HG03135 (cell line): ENCODE results near the gene NAA80.

Source experiments
- ATAC-seq: cut with Tn5 transposase; IDR thresholded peaks from one replicate; pipeline ENCODE4 v1.9.1; 2021; ENCODE audit warnings: mild to moderate bottlenecking, moderate library complexity; ENCODE audit not compliant: unreplicated experiment

NAA80 gene

GRCh38 chr3:50330330-50330729, 31.1 kb upstream of the NAA80 start:
- ATAC-seq, result no peak

- peak; percentile 76 for ATAC-seq
Measured at GRCh38 chr3:50327943-50328691, 28.9 kb upstream of the NAA80 start, which contains the start of gene TUSC2. TSS of gene TUSC2 (minus strand) at chr3:50328223. CDS start at chr3:50328099, 124 bp downstream.

- no peak for ATAC-seq
Measured at GRCh38 chr3:50327129-50327528, 27.9 kb upstream of the NAA80 start.

GRCh38 chr3:50326182-50326541, 27.0 kb upstream of the NAA80 start:
- ATAC-seq, result no peak

GRCh38 chr3:50325497-50326181, 26.4 kb upstream of the NAA80 start:
- ATAC-seq, result no peak

GRCh38 chr3:50325113-50325480, 25.9 kb upstream of the NAA80 start:
- no peak for ATAC-seq

GRCh38 chr3:50324351-50325112, 25.3 kb upstream of the NAA80 start:
- no peak for ATAC-seq

GRCh38 chr3:50323614-50324199, 24.5 kb upstream of the NAA80 start:
- ATAC-seq, result no peak

- ATAC-seq, result no peak
Measured at GRCh38 chr3:50323092-50323600, 23.9 kb upstream of the NAA80 start.

- ATAC-seq, result no peak
Measured at GRCh38 chr3:50322386-50323091, 23.3 kb upstream of the NAA80 start, which contains the start of gene HYAL2. TSS of gene HYAL2 (minus strand) at chr3:50322745. CDS start at chr3:50320489, 2,256 bp downstream.

GRCh38 chr3:50322115-50322385, 22.8 kb upstream of the NAA80 start:
- no peak for ATAC-seq

- ATAC-seq, result peak; percentile 71
Measured at GRCh38 chr3:50321336-50322114, 22.3 kb upstream of the NAA80 start.

- peak; percentile 38 for ATAC-seq
Measured at GRCh38 chr3:50320853-50321335, 21.7 kb upstream of the NAA80 start.

GRCh38 chr3:50319894-50320625, 20.9 kb upstream of the NAA80 start:
- ATAC-seq, result no peak

GRCh38 chr3:50319181-50319893, 20.1 kb upstream of the NAA80 start:
- no peak for ATAC-seq

GRCh38 chr3:50318615-50319014, 19.4 kb upstream of the NAA80 start:
- no peak for ATAC-seq

- no peak for ATAC-seq
Measured at GRCh38 chr3:50318163-50318562, 19.0 kb upstream of the NAA80 start.

GRCh38 chr3:50317300-50317699, 18.1 kb upstream of the NAA80 start:
- no peak for ATAC-seq
